ENCODE results near the gene ACOT7.

DNA sequence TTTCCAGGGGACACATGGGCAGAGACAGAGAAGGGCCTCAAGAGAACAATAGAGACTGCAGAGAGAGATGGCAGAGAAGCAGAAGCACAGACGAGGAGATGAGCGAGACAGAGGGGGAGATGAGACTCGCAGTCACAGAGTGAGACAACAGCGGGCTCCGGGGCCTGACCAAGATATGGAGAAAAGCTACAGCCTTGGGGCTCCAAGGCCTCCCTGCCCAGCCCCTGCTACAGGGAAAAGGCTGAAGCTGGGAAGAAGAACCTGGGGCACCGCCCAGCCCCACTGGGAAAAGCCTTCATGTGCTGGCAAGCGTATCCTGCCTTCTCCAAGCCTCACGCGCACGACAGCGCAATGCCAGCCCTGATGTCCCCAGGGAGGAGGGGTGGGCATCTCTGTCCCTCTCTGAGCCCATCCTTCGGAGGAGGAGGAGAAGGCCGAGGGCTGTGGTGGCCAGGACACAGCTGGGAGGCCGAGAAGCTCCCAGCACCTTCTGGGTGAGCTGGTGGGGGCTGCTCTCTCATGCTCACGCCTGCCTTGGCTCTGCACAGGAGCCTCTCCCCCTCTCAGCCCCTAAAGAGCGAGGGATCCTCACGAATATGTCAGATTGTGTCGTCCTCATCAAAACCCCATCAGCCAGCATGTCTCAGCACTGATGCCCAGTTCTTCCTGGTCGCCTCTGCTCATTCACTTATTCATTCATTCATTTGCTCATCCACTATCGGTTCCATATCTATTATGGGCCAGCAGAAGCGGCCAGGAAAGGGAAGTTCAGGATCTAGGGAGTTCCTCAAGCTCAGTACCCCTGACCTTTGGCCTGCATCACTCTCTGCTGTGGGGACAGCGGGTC is 56.6 kb downstream of the ACOT7 start:
- TF ChIP-seq, protein P1, sequence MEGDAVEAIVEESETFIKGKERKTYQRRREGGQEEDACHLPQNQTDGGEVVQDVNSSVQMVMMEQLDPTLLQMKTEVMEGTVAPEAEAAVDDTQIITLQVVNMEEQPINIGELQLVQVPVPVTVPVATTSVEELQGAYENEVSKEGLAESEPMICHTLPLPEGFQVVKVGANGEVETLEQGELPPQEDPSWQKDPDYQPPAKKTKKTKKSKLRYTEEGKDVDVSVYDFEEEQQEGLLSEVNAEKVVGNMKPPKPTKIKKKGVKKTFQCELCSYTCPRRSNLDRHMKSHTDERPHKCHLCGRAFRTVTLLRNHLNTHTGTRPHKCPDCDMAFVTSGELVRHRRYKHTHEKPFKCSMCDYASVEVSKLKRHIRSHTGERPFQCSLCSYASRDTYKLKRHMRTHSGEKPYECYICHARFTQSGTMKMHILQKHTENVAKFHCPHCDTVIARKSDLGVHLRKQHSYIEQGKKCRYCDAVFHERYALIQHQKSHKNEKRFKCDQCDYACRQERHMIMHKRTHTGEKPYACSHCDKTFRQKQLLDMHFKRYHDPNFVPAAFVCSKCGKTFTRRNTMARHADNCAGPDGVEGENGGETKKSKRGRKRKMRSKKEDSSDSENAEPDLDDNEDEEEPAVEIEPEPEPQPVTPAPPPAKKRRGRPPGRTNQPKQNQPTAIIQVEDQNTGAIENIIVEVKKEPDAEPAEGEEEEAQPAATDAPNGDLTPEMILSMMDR (conservative IDR thresholded peaks at IDR 0.05; ENCODE audit: low read length): no peak
- no peak for TF ChIP-seq EZH2phosphoT487 (IDR thresholded peaks at IDR 0.05; ENCODE audit: borderline replicate concordance, low read depth, low read length)

Data from OCI-LY7 (cell line).